GM21367 (cell line): ENCODE results near the gene STK32C.
"Not testable (repeated sequence)": the region's sequence is repeated elsewhere in the genome, so short reads cannot be mapped to it uniquely, and the experiment has no call there.

Source experiments
- ATAC-seq: cut with Tn5 transposase; IDR thresholded peaks from one replicate; pipeline ENCODE4 v1.9.1; 2021; ENCODE audit not compliant: unreplicated experiment

Gene STK32C

GRCh38 chr10:132307823-132308586, at the start of gene STK32C:
Gene STK32C, minus strand, starts transcription at chr10:132307950. Its CDS starts 117 bp downstream, at chr10:132307833.
- ATAC-seq, result peak; percentile 59

GRCh38 chr10:132356621-132357195, 49.0 kb upstream of the STK32C start:
- no peak for ATAC-seq

GRCh38 chr10:132355754-132356153, 48.0 kb upstream of the STK32C start:
- no peak for ATAC-seq

- no peak for ATAC-seq
These were observed 47.5 kb upstream of the STK32C start for GRCh38 chr10:132355297-132355696.

- no peak for ATAC-seq
These were observed 46.8 kb upstream of the STK32C start for GRCh38 chr10:132354356-132355094.

GRCh38 chr10:132353456-132354355, 46.0 kb upstream of the STK32C start:
- no peak for ATAC-seq

GRCh38 chr10:132352462-132353308, 44.9 kb upstream of the STK32C start:
- not testable (repeated sequence) for ATAC-seq

- no peak for ATAC-seq
These were observed 43.9 kb upstream of the STK32C start for GRCh38 chr10:132351611-132352010.

GRCh38 chr10:132350946-132351345, 43.2 kb upstream of the STK32C start:
- no peak for ATAC-seq

- no peak for ATAC-seq
These were observed 42.6 kb upstream of the STK32C start for GRCh38 chr10:132350391-132350790.

- no peak for ATAC-seq
These were observed 42.0 kb upstream of the STK32C start for GRCh38 chr10:132349766-132350165.

GRCh38 chr10:132347931-132348267, 40.1 kb upstream of the STK32C start:
- ATAC-seq, result no peak

- ATAC-seq, result no peak
These were observed 39.6 kb upstream of the STK32C start for GRCh38 chr10:132347211-132347930.

GRCh38 chr10:132346806-132347205, 39.1 kb upstream of the STK32C start:
- ATAC-seq, result no peak

GRCh38 chr10:132345345-132345744, 37.6 kb upstream of the STK32C start:
- ATAC-seq, result no peak

GRCh38 chr10:132344386-132344785, 36.6 kb upstream of the STK32C start:
- ATAC-seq, result no peak

GRCh38 chr10:132342553-132342952, 34.8 kb upstream of the STK32C start:
- no peak for ATAC-seq

GRCh38 chr10:132341781-132342180, 34.0 kb upstream of the STK32C start:
- no peak for ATAC-seq

- ATAC-seq, result no peak
These were observed 33.3 kb upstream of the STK32C start for GRCh38 chr10:132341017-132341416.
